SK-N-MC (cell line): ENCODE data around the gene TLE2.
A peak's percentile ranks its signal among the peaks of the same experiment; 100 is the strongest.
"Not testable (repeated sequence)": the region's sequence is repeated elsewhere in the genome, so short reads cannot be mapped to it uniquely, and the experiment has no call there.

Source experiments
- DNase-seq: peaks from one replicate; pipeline ENCODE4 v3.0.0-alpha.2; 2011; ENCODE audit warnings: low read depth, low spot score
- H3K27ac ChIP-seq: fragments of 200-600 bp; sonication (generic); 2 replicates; pipeline ENCODE4 v1.5.1; 2016; ENCODE audit warnings: mixed run types
- H3K36me3 ChIP-seq: fragments of 200-600 bp; sonication (generic); 2 replicates; pipeline ENCODE4 v1.6.1; 2017; ENCODE audit warnings: antibody characterized with exemption, low read length, mixed read lengths; ENCODE audit not compliant: insufficient read depth
- H3K4me3 ChIP-seq: fragments of 200-600 bp; sonication (generic); 2 replicates; pipeline ENCODE4 v1.5.1; 2016
- H3K9ac ChIP-seq: fragments of 200-600 bp; sonication (generic); 2 replicates; pipeline ENCODE4 v1.8.0; 2017; ENCODE audit warnings: mixed run types, mixed read lengths; ENCODE audit not compliant: insufficient read length
- H3K9me3 ChIP-seq: fragments of 200-600 bp; sonication (generic); 2 replicates; pipeline ENCODE4 v1.6.1; 2017; ENCODE audit warnings: low read depth, mild to moderate bottlenecking, antibody characterized with exemption, low read length, moderate library complexity, mixed read lengths
- EZH2 ChIP-seq: fragments of 200-600 bp; sonication (generic); IDR thresholded peaks from one replicate; pipeline ENCODE4 v1.6.1; 2017; ENCODE audit warnings: antibody characterized with exemption
- FOXP2 ChIP-seq: optimal IDR thresholded peaks from 2 replicates; pipeline ENCODE3; 2011; ENCODE audit warnings: mild to moderate bottlenecking, moderate library complexity; ENCODE audit not compliant: insufficient read depth; ENCODE audit errors: extremely low read length, control extremely low read depth
- POLR2AphosphoS5 ChIP-seq: IDR thresholded peaks from 2 replicates; pipeline ENCODE4 v1.6.1; 2012; ENCODE audit warnings: mild to moderate bottlenecking, low read depth, low read length, borderline replicate concordance

Gene TLE2

DNA sequence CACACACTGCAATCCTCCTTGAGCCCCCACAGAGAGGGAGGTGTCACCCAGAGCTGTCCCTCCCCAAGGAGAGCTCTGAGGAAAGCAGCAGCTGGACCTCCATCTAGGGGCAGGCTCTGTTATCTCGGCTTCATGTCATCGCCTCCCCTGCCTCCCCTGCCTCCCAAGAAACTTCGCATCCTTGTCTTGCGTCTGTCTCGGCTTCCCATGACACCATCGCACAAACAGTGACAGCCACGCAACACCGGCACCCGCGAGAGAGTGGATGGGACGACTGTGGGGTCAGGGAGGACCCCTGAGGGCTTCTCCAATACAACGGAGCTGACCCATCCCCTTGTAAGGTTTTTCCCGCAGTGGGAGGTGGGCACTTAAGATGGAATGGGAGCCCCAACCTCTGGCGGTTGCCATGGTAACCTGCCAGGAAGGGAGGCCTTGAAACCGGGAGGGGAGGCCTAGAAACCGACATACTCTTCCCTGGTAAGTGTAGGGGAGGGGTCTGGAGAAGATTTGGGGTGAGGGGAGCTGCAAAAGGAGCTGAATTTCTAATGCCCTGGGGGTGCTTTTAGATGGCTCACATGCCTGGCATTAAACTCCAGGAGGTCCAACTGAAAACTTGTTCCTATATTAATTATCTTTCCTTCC, 16.3 kb downstream of the TLE2 start:
- TF ChIP-seq EZH2 (no peak), POLR2AphosphoS5 (peak; percentile 45; the same call in 1 of the 2 replicates), FOXP2 (peak; percentile 20)
- Histone ChIP-seq H3K4me3 (peak overlapping the region; percentile 46), H3K27ac (peak overlapping the region; percentile 94), H3K9me3 (no peaks in the 10 kb centered on the region), H3K9ac (no peak overlapping the region), H3K36me3 (no peaks in the 10 kb centered on the region)
- peak; percentile 87 for DNase-seq

DNA sequence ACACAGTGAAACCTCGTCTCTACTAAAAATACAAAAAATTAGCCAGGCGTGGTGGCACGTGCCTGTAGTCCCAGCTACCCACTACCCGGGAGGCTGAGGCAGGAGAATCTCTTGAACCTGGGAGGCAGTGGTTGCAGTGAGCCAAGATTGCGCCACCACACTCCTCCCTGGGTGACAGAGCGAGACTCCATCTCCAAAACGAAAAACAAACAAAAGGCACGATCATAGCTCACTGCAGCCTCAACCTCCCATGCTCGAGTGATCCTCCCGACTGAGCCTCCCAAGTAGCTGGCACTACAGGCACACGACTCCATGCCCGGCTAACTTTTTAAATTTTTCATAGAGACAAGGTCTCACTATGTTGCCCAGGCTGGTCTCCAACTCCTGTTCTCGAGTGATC, 17.0 kb downstream of the TLE2 start:
- not testable (repeated sequence) for H3K27ac ChIP-seq, H3K36me3 ChIP-seq, H3K9ac ChIP-seq, H3K4me3 ChIP-seq, H3K9me3 ChIP-seq, DNase-seq

- no peak for DNase-seq
- H3K27ac ChIP-seq, result no peak overlapping the region
- TF ChIP-seq EZH2 (no peak), POLR2AphosphoS5 (no peak), FOXP2 (no peak)
- no peak overlapping the region for H3K4me3 ChIP-seq
- no peaks in the 10 kb centered on the region for H3K36me3 ChIP-seq
- H3K9me3 ChIP-seq, result no peaks in the 10 kb centered on the region
- H3K9ac ChIP-seq, result no peak overlapping the region
These were observed 18.2 kb downstream of the TLE2 start for GRCh38 chr19:3010871-3011270.

DNA sequence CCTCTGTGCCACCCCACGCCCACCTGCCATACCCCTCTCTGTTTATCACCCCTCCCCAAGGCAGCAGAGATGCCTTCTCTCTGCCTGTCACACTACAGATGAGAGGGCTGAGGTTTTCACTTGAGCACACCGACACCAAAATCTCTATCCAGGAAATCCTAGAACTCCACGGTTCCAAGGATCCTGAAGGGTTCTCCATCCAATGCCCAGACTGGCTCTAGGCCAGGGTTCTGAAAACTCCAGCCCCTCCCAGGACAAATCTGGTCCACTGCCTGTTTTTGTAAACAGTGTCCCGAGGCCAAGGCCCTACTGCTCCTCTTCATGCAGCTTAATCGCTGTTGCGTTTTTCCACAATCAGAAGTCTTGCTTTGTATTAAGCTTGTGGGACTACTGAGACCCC, 20.1 kb downstream of the TLE2 start:
- Histone ChIP-seq H3K27ac (no peak overlapping the region), H3K4me3 (no peak overlapping the region), H3K9me3 (no peaks in the 10 kb centered on the region), H3K36me3 (no peaks in the 10 kb centered on the region), H3K9ac (no peak overlapping the region)
- TF ChIP-seq POLR2AphosphoS5, result no peak
- TF ChIP-seq EZH2, result no peak
- no peak for TF ChIP-seq FOXP2
- DNase-seq, result no peak

- H3K4me3 ChIP-seq, result no peak overlapping the region
- H3K9me3 ChIP-seq, result no peaks in the 10 kb centered on the region
- no peak overlapping the region for H3K27ac ChIP-seq
- TF ChIP-seq EZH2 (no peak), POLR2AphosphoS5 (no peak)
- no peak for DNase-seq
- no peaks in the 10 kb centered on the region for H3K36me3 ChIP-seq
- H3K9ac ChIP-seq, result no peak overlapping the region
These were observed 21.1 kb downstream of the TLE2 start for GRCh38 chr19:3007975-3008374.

GRCh38 chr19:3006075-3006767, 22.9 kb downstream of the TLE2 start:
- Histone ChIP-seq H3K36me3 (no peaks in the 10 kb centered on the region), H3K9ac (no peak overlapping the region), H3K27ac (no peak overlapping the region), H3K4me3 (no peak overlapping the region), H3K9me3 (no peaks in the 10 kb centered on the region)
- DNase-seq, result no peak
- no peak for TF ChIP-seq EZH2
- TF ChIP-seq POLR2AphosphoS5, result no peak
- no peak for TF ChIP-seq FOXP2

GRCh38 chr19:3005345-3005744, 23.7 kb downstream of the TLE2 start:
- no peak overlapping the region for H3K4me3 ChIP-seq
- no peak overlapping the region for H3K9ac ChIP-seq
- TF ChIP-seq EZH2, result no peak
- no peak for TF ChIP-seq POLR2AphosphoS5
- TF ChIP-seq FOXP2, result no peak
- no peaks in the 10 kb centered on the region for H3K9me3 ChIP-seq
- DNase-seq, result no peak
- H3K36me3 ChIP-seq, result no peaks in the 10 kb centered on the region
- no peak overlapping the region for H3K27ac ChIP-seq

DNA sequence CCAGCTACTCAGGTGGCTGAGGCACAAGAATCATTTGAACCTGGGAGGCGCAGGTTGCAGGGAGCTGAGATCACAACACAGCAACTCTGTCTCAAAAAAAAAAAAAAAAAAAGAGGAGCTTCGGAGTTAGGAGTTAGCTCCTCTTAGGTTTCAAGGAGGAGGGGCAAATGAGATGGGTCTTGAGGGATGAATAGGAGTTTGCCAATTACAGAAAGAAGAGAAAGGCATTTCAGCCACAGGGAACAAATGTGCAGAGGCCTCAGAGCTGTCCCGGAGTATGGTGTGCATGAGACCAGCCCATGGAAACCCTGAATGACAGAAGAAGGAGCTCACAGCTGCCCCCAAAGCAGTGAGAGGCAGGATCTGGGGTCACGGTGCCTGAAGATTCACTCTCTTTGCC, 24.6 kb downstream of the TLE2 start:
- H3K36me3 ChIP-seq, result no peaks in the 10 kb centered on the region
- H3K9ac ChIP-seq, result no peak overlapping the region
- H3K27ac ChIP-seq, result no peak overlapping the region
- TF ChIP-seq FOXP2 (no peak), POLR2AphosphoS5 (no peak), EZH2 (no peak)
- no peak overlapping the region for H3K4me3 ChIP-seq
- no peaks in the 10 kb centered on the region for H3K9me3 ChIP-seq
- DNase-seq, result no peak

- no peak for TF ChIP-seq FOXP2
- TF ChIP-seq POLR2AphosphoS5, result no peak
- no peak for TF ChIP-seq EZH2
- H3K9ac ChIP-seq, result no peak overlapping the region
- no peak overlapping the region for H3K4me3 ChIP-seq
- H3K27ac ChIP-seq, result no peak overlapping the region
- no peaks in the 10 kb centered on the region for H3K9me3 ChIP-seq
- no peak for DNase-seq
- no peaks in the 10 kb centered on the region for H3K36me3 ChIP-seq
These were observed 26.0 kb downstream of the TLE2 start for GRCh38 chr19:3003046-3003445.
